Activated gamma-delta T cell treated with anti-CD3 and anti-CD28 coated beads, Interleukin-2, amount 50 U/mL, for 16 hours (primary cell): ENCODE measurements around the gene VSNL1.

Experiments
- DNase-seq: peaks from one replicate; pipeline ENCODE4 v3.0.0-alpha.2; 2020; ENCODE audit warnings: low read depth

VSNL1 gene

GRCh38 chr2:17583166-17583565, 42.7 kb downstream of the VSNL1 start:
- DNase-seq = no peak

- DNase-seq = no peak
Observed at GRCh38 chr2:17583646-17584045, 43.1 kb downstream of the VSNL1 start.

- DNase-seq = no peak
Observed at GRCh38 chr2:17584689-17585088, 44.2 kb downstream of the VSNL1 start.

GRCh38 chr2:17587469-17587868, 47.0 kb downstream of the VSNL1 start:
- no peak for DNase-seq

GRCh38 chr2:17588031-17588430, 47.5 kb downstream of the VSNL1 start:
- no peak for DNase-seq

- no peak for DNase-seq
Observed at GRCh38 chr2:17589406-17590035, 49.0 kb downstream of the VSNL1 start.

GRCh38 chr2:17590342-17590911, 49.9 kb downstream of the VSNL1 start:
- no peak for DNase-seq

GRCh38 chr2:17591846-17592245, 51.4 kb downstream of the VSNL1 start:
- DNase-seq = no peak

GRCh38 chr2:17592731-17593409, 52.4 kb downstream of the VSNL1 start:
- DNase-seq = no peak

GRCh38 chr2:17593445-17593840, 52.9 kb downstream of the VSNL1 start:
- DNase-seq = no peak

- DNase-seq = no peak
Observed at GRCh38 chr2:17593841-17594491, 53.5 kb downstream of the VSNL1 start.

GRCh38 chr2:17594533-17595401, 54.3 kb downstream of the VSNL1 start:
- DNase-seq = no peak

- no peak for DNase-seq
Observed at GRCh38 chr2:17599617-17600016, 59.1 kb downstream of the VSNL1 start.

- no peak for DNase-seq
Observed at GRCh38 chr2:17600556-17601204, 60.2 kb downstream of the VSNL1 start.

- DNase-seq = no peak
Observed at GRCh38 chr2:17604050-17604449, 63.6 kb downstream of the VSNL1 start.

GRCh38 chr2:17605696-17606095, 65.2 kb downstream of the VSNL1 start:
- DNase-seq = no peak

- no peak for DNase-seq
Observed at GRCh38 chr2:17606851-17607250, 66.4 kb downstream of the VSNL1 start.

GRCh38 chr2:17607379-17607778, 66.9 kb downstream of the VSNL1 start:
- no peak for DNase-seq

GRCh38 chr2:17608251-17608650, 67.8 kb downstream of the VSNL1 start:
- DNase-seq = no peak

GRCh38 chr2:17610521-17610920, 70.0 kb downstream of the VSNL1 start:
- DNase-seq = no peak

- no peak for DNase-seq
Observed at GRCh38 chr2:17611036-17611435, 70.5 kb downstream of the VSNL1 start.
